ENCODE results near the gene CSTB.

DNA sequence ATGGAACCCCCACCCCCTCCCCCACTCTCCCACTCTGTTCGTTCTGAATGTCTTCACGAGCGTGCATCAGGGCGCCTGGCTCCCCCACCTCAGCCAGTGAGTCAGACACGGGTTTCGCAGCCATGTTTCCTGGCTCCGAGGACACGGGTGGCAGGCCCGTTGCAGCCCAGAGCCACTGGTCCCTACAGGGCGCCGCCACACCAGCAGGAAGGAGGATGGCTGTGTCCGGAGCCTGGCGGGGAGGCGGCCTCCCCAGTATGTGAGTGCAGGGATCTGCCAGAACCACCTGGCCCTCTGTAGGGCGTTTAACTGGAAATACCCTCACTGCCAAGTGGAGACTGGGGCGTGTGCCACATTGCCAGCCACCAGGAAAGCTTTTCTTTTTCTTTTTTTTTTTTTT is 18.5 kb downstream of the CSTB start:
- TF ChIP-seq POLR2A (IDR thresholded peaks at IDR 0.05; ENCODE audit: control extremely low read depth in 1 of 2, low read depth in 2 of 2, low read length in 2 of 2) (no peak), EZH2 (IDR thresholded peaks at IDR 0.05; ENCODE audit: low read depth, low read length, severe bottlenecking) (no peak), CTCF (IDR thresholded peaks at IDR 0.05; ENCODE audit: control extremely low read depth in 1 of 3, insufficient read depth in 1 of 3, low read depth in 1 of 3, low read length in 3 of 3) (no peak), JUND (IDR thresholded peaks at IDR 0.05; ENCODE audit: low read length) (no peak), TAF1 (IDR thresholded peaks at IDR 0.05; ENCODE audit: low read depth, low read length) (no peak), ZNF274 (IDR thresholded peaks at IDR 0.05; ENCODE audit: borderline replicate concordance, extremely low read depth, low read length) (no peak)
